ENCODE data around the gene CHPT1. TPM values are rescaled to one million over a fixed set of nuclear protein-coding genes. Genes with fewer than 3 reads are reported as not detected.

CHPT1 gene
- total and polyA plus RNA-seq, 2 donors (not counting 1 experiment from before 2014, with no cell fraction given): 34.8 to 62.9 TPM

DNA sequence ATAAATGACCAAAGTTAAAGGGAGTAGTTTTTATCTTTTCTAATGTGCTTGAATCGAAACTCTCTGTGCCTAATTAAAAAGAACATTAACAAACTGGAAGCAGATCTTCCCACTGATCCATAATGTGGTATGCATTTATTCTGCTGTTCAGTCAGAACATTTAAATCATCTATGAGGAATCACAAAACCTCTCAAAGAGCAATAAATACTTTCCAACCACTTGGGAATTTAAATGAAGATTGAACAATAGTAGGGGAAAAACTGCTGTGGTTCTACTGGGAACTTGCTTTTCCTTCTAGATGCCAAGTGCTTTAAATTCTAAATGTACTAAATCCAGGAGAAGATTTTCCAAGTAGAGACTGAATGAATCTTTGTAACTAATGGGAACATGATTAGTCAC, 12.3 kb upstream of the CHPT1 start:
- Histone ChIP-seq H3K4me2 (ENCODE audit: extremely low read depth, insufficient read depth, low read length) (no peak overlapping the region), H3K79me2 (ENCODE audit: control insufficient read depth, insufficient read depth, low read length) (no peaks in the 10 kb centered on the region), H3K9me3 (ENCODE audit: control insufficient read depth, insufficient read depth, low read depth, low read length) (no peaks in the 10 kb centered on the region), H2AFZ (ENCODE audit: low read length) (no peak overlapping the region), H3K27me3 (ENCODE audit: control insufficient read depth, insufficient read depth, low read length) (no peaks in the 10 kb centered on the region), H4K20me1 (ENCODE audit: control insufficient read depth, extremely low read depth, insufficient read depth, low read length) (no peaks in the 10 kb centered on the region), H3K9ac (ENCODE audit: insufficient read depth, low read length) (no peak overlapping the region), H3K4me1 (ENCODE audit: control insufficient read depth, extremely low read depth, insufficient read depth, low read length) (no peaks in the 10 kb centered on the region), H3K27ac (ENCODE audit: insufficient read depth, low read length) (no peak overlapping the region), H3K36me3 (ENCODE audit: control insufficient read depth, insufficient read depth, low read length) (no peaks in the 10 kb centered on the region), H3K4me3 (replicated peaks in 1 of 4; ENCODE audit: control extremely low read depth in 1 of 4, insufficient read depth in 1 of 4, low read depth in 3 of 4, low read length in 4 of 4) (no peak overlapping the region)
- TF ChIP-seq EZH2 (IDR thresholded peaks at IDR 0.05; ENCODE audit: low read length, missing control alignments): no peak
- TF ChIP-seq, protein P1, sequence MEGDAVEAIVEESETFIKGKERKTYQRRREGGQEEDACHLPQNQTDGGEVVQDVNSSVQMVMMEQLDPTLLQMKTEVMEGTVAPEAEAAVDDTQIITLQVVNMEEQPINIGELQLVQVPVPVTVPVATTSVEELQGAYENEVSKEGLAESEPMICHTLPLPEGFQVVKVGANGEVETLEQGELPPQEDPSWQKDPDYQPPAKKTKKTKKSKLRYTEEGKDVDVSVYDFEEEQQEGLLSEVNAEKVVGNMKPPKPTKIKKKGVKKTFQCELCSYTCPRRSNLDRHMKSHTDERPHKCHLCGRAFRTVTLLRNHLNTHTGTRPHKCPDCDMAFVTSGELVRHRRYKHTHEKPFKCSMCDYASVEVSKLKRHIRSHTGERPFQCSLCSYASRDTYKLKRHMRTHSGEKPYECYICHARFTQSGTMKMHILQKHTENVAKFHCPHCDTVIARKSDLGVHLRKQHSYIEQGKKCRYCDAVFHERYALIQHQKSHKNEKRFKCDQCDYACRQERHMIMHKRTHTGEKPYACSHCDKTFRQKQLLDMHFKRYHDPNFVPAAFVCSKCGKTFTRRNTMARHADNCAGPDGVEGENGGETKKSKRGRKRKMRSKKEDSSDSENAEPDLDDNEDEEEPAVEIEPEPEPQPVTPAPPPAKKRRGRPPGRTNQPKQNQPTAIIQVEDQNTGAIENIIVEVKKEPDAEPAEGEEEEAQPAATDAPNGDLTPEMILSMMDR (conservative IDR thresholded peaks at IDR 0.05 in 1 of 2, IDR thresholded peaks at IDR 0.05 in 1 of 2; ENCODE audit: low read depth in 1 of 2, low read length in 2 of 2): no peak
- DNase-seq (ENCODE audit: low read depth in 2 of 2): peak in 1 of 2 donors; percentile 34

DNA sequence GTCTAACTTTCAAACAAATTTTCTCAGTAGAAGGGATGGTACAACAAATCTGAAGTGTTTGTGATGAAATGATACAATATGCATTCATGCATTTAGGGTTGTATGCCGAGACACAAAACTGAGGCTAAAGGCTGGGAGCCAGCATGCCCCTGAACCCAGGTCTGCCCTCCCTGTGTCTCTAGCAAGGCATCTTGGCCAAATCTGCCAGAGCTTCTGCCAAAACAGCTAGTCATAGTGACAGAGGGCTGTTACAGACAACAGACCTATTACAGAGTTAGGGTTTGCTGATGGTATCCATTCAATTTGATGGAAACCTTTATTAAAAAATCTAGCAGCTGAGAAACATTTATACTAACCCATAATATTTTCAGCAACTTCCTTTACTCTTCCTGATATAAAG, 11.3 kb upstream of the CHPT1 start:
- no peak for DNase-seq (ENCODE audit: low read depth in 2 of 2)
- Histone ChIP-seq H4K20me1 (ENCODE audit: control insufficient read depth, extremely low read depth, insufficient read depth, low read length) (no peaks in the 10 kb centered on the region), H3K9me3 (ENCODE audit: control insufficient read depth, insufficient read depth, low read depth, low read length) (no peaks in the 10 kb centered on the region), H2AFZ (ENCODE audit: low read length) (no peak overlapping the region), H3K36me3 (ENCODE audit: control insufficient read depth, insufficient read depth, low read length) (no peaks in the 10 kb centered on the region), H3K79me2 (ENCODE audit: control insufficient read depth, insufficient read depth, low read length) (no peaks in the 10 kb centered on the region), H3K27ac (ENCODE audit: insufficient read depth, low read length) (no peak overlapping the region), H3K4me3 (replicated peaks in 1 of 4; ENCODE audit: control extremely low read depth in 1 of 4, insufficient read depth in 1 of 4, low read depth in 3 of 4, low read length in 4 of 4) (no peak overlapping the region), H3K9ac (ENCODE audit: insufficient read depth, low read length) (no peak overlapping the region), H3K4me2 (ENCODE audit: extremely low read depth, insufficient read depth, low read length) (no peak overlapping the region), H3K4me1 (ENCODE audit: control insufficient read depth, extremely low read depth, insufficient read depth, low read length) (no peaks in the 10 kb centered on the region), H3K27me3 (ENCODE audit: control insufficient read depth, insufficient read depth, low read length) (no peaks in the 10 kb centered on the region)
- TF ChIP-seq EZH2 (IDR thresholded peaks at IDR 0.05; ENCODE audit: low read length, missing control alignments): no peak
- TF ChIP-seq, protein P1 (conservative IDR thresholded peaks at IDR 0.05 in 1 of 2, IDR thresholded peaks at IDR 0.05 in 1 of 2; ENCODE audit: low read depth in 1 of 2, low read length in 2 of 2): no peak

DNA sequence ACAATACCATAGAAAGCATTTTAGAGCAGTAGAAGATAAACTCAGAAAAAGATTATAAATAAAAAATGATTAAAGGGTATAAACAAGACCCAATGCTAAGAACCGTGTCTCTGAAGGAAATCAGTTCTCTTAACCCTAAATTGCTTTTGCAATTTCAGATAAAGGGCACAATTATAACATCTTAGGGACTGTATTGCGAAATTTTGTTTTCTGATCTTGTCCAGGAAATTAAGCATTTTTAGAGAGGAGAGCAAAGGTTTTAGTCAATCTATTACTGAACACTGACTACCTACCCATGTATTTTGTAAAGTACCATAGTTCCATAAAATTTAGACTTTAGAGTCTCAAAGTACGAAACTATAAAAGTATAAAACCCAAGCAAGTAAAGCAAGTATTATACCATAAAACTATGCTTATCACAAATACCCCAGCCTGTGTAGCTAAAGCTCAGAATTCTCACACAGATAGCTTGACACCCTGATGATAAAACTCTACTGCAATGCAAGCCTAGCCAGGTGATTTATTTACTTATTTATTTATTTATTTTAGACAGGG, 6.8 kb upstream of the CHPT1 start:
- no peak for DNase-seq (ENCODE audit: low read depth in 2 of 2)
- Histone ChIP-seq H3K4me2 (ENCODE audit: extremely low read depth, insufficient read depth, low read length) (no peak overlapping the region), H4K20me1 (ENCODE audit: control insufficient read depth, extremely low read depth, insufficient read depth, low read length) (no peaks in the 10 kb centered on the region), H2AFZ (ENCODE audit: low read length) (no peak overlapping the region), H3K4me1 (ENCODE audit: control insufficient read depth, extremely low read depth, insufficient read depth, low read length) (no peaks in the 10 kb centered on the region), H3K9ac (ENCODE audit: insufficient read depth, low read length) (no peak overlapping the region), H3K36me3 (ENCODE audit: control insufficient read depth, insufficient read depth, low read length) (no peaks in the 10 kb centered on the region), H3K27ac (ENCODE audit: insufficient read depth, low read length) (no peak overlapping the region), H3K4me3 (replicated peaks in 1 of 4; ENCODE audit: control extremely low read depth in 1 of 4, insufficient read depth in 1 of 4, low read depth in 3 of 4, low read length in 4 of 4) (no peak overlapping the region), H3K9me3 (ENCODE audit: control insufficient read depth, insufficient read depth, low read depth, low read length) (no peaks in the 10 kb centered on the region), H3K27me3 (ENCODE audit: control insufficient read depth, insufficient read depth, low read length) (no peaks in the 10 kb centered on the region), H3K79me2 (ENCODE audit: control insufficient read depth, insufficient read depth, low read length) (no peaks in the 10 kb centered on the region)
- TF ChIP-seq, protein P1 (conservative IDR thresholded peaks at IDR 0.05 in 1 of 2, IDR thresholded peaks at IDR 0.05 in 1 of 2; ENCODE audit: low read depth in 1 of 2, low read length in 2 of 2): no peak
- TF ChIP-seq EZH2 (IDR thresholded peaks at IDR 0.05; ENCODE audit: low read length, missing control alignments): no peak
